NCI-H748 (cell line): ENCODE measurements around the gene SUSD3.

Experiments
- DNase-seq: peaks from one replicate; lab custom pipeline; 2025; ENCODE audit not compliant: unreplicated experiment; lab: John Stamatoyannopoulos, UW

SUSD3 gene

DNA sequence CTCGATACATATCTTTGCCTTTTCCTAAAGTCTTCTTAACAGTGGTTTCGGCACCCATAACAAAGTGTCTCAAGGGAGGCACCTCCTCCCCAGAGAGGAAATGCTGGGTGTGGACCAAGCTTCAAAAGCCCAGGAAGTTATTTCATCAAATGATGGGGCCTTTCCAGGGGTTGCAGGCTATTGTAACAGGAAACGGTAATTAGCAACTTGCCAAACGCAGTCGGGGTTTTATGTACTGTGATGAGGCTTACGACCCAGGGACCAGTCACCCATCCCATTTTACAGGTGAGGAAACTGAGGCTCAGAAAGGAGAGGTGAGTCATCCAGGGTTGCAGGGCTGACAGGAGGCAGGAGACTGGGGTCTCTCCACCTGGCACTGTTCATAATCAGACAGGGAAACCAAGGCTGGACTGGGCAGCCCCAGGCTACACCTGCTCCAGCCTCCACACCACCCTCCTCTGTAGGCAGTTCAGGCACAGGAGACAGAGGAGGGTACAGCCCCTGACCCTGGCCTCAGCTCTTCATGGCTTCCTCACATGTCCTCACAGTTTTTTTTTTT lies 30.0 kb upstream of the SUSD3 start:
- no peak for DNase-seq

DNA sequence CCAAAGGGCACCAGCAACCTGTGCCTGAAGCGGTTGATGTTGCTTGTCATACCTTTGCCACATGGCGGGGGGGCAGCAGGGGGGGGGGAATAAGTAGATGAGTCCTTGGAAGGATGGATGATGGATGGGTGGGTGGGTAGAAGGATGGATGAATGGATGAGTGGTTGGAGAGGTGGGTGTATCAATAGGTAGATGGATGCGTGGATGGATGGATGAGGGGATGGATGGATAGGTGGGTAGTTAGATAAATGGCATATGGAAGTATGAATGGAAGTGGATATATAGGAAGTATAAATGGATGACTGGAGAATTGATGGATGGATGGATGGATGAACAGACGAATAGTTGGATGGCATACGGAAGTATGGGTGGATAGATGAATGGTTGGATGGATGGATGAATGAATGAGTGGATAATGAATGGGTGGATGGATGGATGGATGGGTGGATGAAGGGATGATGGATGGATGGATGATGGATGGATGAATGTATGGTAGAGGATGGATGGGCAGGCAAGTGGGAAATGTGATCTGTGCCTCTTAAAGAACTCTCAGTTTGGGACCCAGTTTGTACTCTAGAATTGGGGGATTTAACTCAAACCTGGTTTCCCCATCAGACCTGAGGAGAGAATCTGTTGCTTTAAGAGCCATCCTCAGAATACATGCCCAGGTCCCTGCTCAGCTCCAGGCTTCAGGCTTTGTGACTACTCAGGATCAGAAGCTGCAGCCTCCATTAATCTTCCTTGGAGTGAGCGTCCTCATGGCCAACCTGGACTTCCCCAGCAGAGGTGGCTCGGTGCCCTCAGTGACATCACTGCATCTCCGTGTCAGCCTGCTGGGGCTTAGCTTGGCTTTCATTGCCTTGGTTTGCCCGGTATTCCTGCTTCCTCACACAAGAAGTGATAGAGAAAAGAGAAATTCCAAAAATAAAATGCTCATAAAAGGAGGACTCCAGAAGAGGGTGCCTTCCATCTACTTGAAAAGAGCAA lies 27.6 kb upstream of the SUSD3 start:
- DNase-seq = no peak

DNA sequence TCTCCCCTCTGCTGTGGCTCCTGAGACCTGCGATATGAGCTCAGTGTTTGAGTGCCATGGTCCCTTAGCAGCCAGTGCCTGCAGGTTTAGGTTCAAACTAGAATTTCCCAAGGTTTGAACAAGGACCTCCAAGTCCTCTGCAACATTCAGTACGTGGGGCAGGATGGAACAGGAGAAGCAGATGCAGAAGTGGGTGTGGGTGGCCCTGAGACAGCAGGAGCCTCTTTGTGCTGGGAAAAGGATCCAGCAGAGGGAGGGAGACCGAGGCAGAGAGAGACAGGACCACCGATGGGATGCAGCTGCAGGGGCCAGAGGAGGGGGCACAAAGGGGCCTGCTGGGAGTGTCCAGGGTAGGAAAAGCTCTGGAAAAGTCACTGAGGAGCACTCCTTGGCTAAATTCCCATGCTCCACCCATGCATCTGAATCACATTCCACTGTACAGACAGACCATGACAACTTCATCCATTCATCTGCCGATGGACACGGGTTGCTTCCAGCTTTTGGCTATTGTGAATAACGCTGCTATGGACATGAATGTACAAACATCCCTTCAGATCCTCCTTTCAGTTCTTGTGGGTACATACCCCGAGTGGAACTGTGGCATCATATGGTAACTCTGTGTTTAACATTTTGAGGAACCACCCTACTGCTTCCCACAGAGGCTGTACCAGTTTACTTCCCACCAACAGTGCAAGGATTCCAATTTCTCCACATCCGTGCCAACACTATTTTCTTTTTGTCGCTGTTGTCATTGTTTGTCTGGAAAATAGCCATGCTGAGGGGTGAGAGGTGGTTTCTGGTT lies 26.7 kb upstream of the SUSD3 start:
- no peak for DNase-seq

DNA sequence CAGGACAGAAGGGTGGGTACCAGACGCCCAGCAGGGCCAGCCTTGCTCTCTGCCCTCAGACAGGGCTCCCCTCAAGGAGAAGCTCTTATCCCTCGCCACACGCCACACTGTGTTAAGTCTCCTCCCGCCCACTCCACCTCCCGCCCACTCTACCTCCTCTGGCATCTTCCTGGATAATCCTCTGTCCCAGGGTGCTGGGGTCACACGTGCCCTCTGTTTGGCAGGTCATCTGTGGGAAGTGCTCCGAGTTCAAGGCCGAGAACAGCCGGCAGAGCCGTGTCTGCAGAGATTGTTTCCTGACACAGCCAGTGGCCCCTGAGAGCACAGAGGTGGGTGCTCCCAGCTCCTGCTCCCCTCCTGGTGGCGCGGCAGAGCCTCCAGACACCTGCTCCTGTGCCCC lies 26.0 kb upstream of the SUSD3 start:
- no peak for DNase-seq

DNA sequence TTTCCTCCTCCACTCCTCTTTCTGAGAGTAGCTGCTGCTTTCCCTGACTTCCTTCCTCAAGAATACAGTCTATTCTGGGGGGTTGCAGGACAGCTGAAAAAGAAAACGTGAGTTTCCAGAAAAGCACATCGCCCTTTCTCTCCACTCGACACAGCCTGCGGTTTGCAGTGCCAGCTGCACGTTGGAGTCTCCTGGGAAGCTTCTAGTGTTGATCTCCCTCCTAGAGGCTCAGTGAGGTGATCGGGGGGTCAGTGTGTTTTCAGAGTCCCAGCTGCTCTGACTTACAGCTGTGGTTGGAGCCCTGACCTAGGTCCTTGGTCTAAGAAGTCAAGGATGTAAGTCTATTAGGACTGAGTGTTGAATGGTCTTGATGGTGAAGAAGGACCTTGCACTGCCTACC lies 25.0 kb upstream of the SUSD3 start:
- DNase-seq = no peak

DNA sequence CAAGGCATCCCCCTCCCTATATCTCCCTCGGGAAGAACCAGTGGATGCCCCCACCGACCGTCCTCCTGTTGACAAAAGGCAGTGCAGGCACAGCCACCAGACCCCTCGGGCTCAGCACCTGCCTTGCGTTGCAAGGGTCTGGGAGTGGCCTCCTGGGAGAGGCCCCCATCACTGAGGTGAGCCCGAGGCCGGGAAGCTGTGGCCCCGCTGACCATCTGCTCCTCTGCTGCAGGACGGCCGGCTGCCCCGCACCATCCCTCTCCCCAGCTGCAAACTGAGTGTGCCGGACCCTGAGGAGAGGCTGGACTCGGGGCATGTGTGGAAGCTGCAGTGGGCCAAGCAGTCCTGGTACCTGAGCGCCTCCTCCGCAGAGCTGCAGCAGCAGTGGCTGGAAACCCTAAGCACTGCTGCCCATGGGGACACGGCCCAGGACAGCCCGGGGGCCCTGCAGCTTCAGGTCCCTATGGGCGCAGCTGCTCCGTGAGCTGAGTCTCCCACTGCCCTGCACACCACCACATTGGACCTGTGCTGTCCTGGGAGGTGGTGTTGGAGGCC lies 23.3 kb upstream of the SUSD3 start:
- DNase-seq = no peak

DNA sequence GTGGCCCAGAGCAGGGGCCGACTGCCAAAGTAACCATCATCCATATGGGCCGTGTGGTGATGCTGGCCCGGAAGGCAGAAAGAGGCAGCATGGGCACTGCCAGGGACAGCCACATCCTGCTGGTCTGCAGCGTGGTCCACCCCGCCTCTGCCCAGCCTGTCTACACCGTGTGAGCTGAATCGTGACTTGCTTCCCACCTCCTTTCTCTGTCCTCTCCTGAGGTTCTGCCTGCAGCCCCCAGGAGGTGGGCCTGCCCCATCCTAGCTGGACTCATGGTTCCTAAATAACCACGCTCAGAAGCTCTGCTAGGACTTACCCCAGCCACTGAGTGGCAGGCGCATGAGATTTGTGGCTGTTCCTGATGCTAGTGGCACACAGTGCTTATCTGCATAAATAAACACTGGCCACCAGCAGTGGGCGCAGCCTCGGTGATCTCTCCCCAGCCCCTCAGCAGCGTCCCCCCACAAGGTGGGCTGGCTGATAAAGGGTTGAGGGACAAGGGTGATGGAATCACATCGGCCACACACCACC lies 22.6 kb upstream of the SUSD3 start:
- DNase-seq = no peak

DNA sequence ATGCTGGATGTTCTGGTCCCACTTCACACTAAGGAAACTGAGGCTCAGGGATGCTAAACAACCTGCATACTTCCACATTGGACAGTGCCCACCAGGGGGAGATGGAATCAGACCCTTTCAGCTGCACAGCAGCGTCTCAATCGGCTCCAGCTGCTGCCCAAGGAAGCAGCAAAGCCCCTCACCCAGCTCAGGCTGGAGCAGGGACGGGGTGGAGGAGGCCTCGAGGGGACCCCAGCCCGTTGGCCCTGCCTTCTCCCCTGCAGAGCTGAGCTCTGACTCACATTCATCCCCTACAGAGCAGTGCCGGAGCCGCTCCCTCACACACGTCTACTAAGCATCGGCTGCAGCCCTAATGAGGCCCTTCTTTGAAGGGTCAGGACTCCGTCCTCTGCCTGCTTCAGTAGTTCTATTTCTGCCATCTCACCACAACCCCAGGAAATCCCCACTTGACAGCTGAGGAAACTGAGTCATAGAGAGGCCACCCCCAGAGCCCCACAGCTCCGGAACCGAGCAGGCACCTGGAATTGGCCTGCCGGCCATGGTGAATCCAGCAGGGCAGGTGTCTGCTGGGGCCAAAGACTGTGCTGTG lies 21.5 kb upstream of the SUSD3 start:
- DNase-seq = no peak

DNA sequence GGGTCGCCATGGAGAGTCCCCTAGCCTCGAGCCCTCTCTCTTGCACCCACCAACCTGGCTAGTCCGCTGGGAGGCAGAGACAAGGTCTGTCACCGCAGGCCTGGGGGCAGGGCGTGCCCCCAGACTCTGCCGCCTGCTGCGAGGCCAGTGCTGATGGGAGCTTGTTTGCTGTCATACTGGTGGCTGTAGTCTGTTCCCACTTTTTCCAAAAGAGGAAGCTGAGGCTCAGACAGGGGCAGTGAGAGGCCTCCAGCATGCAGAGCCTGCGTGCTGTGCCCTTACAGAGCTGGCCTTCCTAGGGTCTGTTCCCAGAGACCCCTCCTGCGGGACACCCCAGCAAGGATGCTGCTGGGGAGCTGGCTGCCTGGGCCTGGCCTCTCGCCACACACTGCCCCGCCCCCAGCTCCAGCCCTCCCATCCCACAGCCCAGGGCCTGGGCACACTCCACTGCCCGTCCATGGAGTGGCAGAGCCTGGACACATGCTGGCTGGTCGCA lies 21.0 kb upstream of the SUSD3 start:
- DNase-seq = no peak

DNA sequence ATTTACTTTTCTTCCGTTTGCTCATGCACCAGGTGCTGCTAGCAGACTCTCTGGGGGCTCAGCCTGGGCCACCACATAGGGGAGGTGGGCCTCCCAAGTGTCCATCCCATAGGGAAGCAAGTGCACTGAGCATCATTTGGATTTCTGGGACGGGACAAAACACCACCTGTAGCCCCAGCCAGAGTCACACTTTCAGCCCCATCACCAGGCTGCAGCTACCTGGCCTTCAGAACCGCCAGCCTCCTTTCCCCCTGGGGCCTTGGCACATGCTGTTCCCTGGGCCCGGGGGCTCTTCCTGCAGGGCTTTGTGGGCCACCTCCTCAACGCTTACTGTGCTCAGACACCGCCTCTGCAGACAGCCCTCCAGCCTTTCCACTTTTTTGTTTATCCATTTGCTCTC lies 19.6 kb upstream of the SUSD3 start:
- no peak for DNase-seq

DNA sequence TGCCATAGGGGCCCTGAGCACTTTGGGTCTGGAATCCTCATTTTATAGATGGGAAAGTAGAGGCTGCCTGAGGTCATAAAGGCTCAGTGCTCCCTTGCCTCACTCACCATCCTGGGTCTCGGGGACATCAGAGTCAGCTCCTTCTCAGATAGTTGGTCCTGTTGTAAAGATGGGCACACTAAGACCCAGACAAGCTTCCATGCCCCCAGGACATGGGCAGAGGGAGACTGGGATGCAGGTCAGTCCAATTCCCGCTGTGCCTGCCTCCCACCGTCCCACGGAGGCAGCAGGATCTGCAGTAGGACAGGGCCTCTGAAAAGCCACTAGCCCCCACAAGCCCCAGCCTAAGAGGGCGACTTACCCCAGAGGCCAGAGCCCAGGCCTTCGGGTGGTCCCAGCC lies 19.0 kb upstream of the SUSD3 start:
- DNase-seq = no peak

DNA sequence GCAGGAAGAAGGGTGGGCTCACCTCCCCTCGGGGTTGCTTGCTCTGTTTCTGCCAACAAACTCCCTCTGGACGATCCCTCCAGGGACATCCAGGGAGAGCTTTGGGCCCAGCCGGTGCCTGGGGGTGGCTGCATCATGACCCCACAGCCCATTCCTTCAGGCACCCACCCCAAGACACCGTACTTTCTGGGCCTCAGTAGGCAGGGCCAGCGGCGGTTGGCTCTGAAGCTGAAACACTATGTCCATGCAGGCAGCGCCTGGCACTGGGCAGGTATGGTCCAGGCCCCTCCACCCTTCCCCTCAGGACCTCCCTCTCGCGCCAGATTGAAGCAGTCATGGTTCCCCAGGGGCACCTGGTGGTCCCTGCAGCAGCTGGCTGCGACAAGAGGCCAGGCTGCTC lies 18.5 kb upstream of the SUSD3 start:
- DNase-seq = no peak

DNA sequence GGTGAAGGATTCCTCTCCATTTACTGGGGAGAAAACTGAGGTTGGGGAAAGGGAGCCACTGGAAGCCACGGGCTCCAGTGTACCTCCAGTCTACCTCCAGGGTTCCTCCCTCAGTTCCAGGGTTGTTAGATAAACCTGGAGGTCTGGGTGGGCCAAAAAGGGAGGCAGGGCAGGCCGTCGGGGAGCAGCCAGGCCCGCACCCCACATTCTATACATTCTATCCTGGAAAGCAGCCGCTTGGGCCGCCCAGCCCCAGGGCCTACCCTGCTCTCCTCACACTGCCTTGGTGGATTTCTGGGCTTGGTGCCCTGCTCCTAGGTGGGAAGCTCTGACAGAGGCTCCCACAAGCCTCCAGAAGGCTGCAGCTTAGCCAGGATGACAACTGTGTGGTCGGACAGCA lies 18.1 kb upstream of the SUSD3 start:
- DNase-seq = no peak

DNA sequence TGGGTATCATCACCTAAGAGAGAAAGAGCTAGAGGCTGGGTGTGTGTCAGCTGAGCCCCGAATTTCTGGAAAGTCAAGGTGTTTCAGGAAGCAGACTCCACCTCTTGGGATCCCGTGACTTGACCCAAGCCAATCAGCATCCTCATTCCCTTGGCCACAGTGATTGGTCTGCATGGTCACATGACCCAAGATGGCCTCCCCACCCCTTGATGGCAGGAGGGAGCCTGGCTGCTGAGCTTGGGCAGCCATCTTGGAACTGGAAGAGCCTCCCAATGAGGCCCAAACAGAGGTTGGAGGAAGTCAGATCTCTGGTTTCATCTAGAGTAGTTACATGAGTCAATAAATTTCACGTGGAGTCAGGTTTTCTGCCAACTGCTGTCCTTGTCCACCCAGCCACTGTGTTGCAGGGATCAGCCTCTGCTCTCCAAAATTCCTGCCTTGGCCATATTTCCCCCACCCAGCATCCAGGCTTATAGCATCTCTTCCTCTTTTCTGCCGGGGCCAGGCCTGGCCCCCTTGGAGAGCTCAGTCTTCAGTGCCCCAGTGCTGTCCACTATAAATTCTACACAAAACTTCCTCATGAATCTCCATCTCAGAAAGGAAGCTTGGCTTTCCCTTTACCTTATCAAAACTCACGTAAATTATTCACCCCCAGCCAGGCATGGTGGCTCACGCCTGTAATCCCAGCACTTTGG lies 17.2 kb upstream of the SUSD3 start:
- no peak for DNase-seq

DNA sequence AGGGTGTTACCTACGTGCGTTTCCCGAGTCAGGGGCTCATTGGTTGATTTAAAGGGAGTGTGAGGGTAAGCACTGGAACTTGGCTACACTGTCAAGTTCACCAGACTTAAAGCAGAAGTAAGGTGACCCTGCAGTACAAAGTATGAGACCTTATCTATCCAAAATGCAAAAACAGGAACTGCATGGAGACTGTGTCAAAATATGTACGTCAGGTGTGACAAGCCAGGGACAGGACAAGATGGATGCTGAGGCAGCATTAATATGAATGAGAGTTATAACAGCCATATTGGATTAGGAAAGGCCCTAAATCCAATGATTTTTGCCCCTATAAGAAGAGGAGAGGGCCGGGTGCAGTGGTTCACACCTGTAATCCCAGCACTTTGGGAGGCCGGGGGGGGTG lies 15.4 kb upstream of the SUSD3 start:
- DNase-seq = no peak

DNA sequence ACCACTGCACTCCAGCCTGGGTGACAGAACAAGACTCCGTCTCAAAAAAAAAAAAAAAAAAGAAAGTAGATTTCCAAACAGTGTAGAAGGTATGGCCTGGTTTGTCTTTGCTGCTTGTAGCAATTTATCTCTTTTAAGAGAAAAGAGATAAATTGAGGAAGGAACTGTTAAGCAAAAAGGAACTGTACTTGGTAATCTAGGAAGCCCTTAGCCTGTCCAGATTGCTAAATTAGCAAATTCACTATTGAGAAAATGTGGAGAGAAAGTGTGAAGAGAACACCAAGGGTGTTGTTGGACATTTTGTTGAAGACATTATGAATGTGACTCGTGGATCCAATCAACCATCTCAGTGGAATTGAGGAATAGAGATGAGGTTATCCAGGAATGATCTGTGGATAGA lies 13.0 kb upstream of the SUSD3 start:
- no peak for DNase-seq

DNA sequence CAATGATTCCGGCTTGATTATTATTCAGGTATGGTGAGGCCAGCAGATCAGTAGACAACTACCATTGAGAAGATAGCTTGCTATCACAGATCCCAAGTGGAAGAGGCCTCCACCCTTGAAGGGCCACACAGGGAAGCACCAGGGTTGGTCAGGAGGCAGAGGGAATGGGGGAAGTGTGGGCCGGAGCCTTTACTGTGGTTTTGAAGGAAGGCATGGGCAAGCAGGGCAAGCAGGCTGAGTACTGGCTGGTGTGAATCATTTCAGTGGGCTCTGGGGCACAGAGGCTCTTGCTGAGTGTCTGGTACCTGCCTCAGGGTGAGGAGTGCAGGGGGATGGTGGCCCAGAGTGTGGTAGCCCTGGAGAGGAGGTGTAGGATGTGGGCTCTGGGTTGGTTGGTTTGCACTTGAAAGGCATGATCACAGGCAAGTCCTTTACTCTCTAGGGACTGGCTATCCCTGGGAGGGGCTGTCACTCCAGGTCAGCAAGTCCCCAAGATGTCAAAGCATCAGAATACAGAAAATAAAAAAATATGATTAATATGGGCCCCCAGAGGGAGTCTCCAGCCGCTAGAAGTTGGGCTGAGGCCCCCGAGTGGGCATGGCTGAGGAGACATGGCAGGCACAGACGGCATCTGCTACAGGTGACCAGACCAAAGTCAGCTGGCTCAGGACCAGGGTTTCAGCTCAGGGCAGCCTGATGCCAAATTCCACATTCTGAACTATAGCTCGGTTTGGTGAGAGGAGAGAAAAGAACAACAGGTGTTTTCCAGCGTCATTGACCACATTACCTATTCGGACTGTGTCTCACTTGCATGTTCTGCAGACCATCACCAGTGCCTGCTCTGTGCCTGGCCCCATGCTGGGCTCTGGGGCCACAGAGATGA lies 9.7 kb upstream of the SUSD3 start:
- DNase-seq = no peak

DNA sequence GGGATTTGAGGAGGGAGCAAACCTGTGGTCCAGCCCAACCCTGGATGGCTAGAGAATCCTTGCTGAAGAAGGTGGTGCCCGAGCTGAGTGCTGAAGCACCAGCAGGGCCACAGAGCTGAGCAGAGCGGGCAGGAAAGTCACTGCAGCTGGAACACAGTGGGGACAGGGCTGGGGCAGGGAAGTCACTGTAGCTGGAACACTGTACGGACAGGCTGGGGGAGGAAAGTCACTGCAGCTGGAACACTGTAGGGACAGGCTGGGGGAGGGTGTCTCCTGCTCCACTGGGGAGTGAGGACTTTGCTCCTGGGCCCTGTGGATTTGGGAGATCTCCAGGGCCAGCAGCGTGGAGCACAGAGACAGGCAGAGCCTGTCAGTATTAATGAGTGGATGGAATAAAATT lies 9.0 kb upstream of the SUSD3 start:
- no peak for DNase-seq

DNA sequence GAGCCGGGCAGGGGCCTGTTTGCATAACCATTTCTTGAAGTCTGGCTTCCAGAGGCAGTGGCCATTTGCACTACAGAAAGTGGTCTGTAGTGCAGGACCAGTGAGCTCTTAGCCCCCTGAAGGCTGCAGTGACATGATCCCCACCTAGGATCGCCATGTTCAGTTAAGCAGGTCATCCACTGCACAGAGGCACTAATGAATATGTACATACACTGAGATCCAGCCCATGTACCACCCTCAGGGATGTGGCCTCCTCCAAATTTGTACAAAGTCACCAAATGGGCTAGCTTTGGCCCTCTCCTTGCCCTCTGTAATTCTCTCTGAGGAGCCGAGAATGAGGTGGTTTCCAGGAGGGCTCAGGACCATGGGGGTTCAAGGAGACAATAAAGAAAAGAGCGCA lies 8.3 kb upstream of the SUSD3 start:
- DNase-seq = no peak
